ENCODE measurements around the gene FOXB2.

DNA sequence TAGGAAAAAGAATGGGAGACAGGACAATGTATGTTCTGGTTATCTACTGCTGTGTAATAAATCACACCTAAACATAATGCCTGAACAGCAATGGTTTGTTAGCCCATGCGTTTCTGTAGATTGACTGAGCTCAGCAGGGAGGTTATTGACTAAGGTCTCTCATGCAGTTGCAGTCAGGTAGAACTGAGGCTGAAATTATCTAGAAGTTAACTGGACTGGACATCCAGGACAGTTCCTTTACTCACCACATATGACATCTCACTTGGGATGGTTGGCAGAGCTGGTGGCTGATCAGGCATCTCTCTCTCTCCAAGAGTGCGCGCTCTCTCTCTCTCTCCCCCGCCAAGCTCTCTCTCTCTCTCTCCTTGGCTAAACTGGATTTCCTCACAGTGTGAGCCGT is 8.9 kb upstream of the FOXB2 start:
- TF ChIP-seq, protein P1, sequence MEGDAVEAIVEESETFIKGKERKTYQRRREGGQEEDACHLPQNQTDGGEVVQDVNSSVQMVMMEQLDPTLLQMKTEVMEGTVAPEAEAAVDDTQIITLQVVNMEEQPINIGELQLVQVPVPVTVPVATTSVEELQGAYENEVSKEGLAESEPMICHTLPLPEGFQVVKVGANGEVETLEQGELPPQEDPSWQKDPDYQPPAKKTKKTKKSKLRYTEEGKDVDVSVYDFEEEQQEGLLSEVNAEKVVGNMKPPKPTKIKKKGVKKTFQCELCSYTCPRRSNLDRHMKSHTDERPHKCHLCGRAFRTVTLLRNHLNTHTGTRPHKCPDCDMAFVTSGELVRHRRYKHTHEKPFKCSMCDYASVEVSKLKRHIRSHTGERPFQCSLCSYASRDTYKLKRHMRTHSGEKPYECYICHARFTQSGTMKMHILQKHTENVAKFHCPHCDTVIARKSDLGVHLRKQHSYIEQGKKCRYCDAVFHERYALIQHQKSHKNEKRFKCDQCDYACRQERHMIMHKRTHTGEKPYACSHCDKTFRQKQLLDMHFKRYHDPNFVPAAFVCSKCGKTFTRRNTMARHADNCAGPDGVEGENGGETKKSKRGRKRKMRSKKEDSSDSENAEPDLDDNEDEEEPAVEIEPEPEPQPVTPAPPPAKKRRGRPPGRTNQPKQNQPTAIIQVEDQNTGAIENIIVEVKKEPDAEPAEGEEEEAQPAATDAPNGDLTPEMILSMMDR (IDR thresholded peaks at IDR 0.05), result no peak
- TF ChIP-seq EP300 (IDR thresholded peaks at IDR 0.05), result no peak
- TF ChIP-seq POLR2AphosphoS5 (IDR thresholded peaks at IDR 0.05), result no peak
- TF ChIP-seq POLR2A (IDR thresholded peaks at IDR 0.05), result no peak

Data from sigmoid colon (tissue), 4 donors.